ENCODE measurements around the gene THOC1. TPM values are rescaled to one million over a fixed set of nuclear protein-coding genes. Genes with fewer than 3 reads are reported as not detected.

Gene THOC1
- total RNA-seq, 1 experiment from 2014 or later = 40.6 TPM

GRCh38 chr18:215448-216010 lies 52.3 kb downstream of the THOC1 start:
- no peak for DNase-seq (ENCODE audit: low spot score)

- DNase-seq (ENCODE audit: low spot score) = no peak
Observed at GRCh38 chr18:213966-214365, 53.9 kb downstream of the THOC1 start.

GRCh38 chr18:213505-213904 lies 54.3 kb downstream of the THOC1 start:
- DNase-seq (ENCODE audit: low spot score) = no peak

- DNase-seq (ENCODE audit: low spot score) = no peak
Observed at GRCh38 chr18:212780-213179, 55.1 kb downstream of the THOC1 start.

GRCh38 chr18:211582-211981 lies 56.3 kb downstream of the THOC1 start:
- DNase-seq (ENCODE audit: low spot score) = no peak

- no peak for DNase-seq (ENCODE audit: low spot score)
Observed at GRCh38 chr18:210733-211132, 57.1 kb downstream of the THOC1 start.

- no peak for DNase-seq (ENCODE audit: low spot score)
Observed at GRCh38 chr18:210075-210474, 57.8 kb downstream of the THOC1 start.

GRCh38 chr18:199768-200167 lies 68.1 kb downstream of the THOC1 start:
- no peak for DNase-seq (ENCODE audit: low spot score)

- no peak for DNase-seq (ENCODE audit: low spot score)
Observed at GRCh38 chr18:199214-199613, 68.6 kb downstream of the THOC1 start.

GRCh38 chr18:195651-196050 lies 72.2 kb downstream of the THOC1 start:
- no peak for DNase-seq (ENCODE audit: low spot score)

GRCh38 chr18:192801-193200 lies 75.0 kb downstream of the THOC1 start:
- DNase-seq (ENCODE audit: low spot score) = no peak

- DNase-seq (ENCODE audit: low spot score) = no peak
Observed at GRCh38 chr18:191725-192124, 76.1 kb downstream of the THOC1 start.

- DNase-seq (ENCODE audit: low spot score) = no peak
Observed at GRCh38 chr18:189254-189653, 78.6 kb downstream of the THOC1 start.

- no peak for DNase-seq (ENCODE audit: low spot score)
Observed at GRCh38 chr18:183769-184168, 84.1 kb downstream of the THOC1 start.

GRCh38 chr18:181711-182110 lies 86.1 kb downstream of the THOC1 start:
- no peak for DNase-seq (ENCODE audit: low spot score)

GRCh38 chr18:179499-179898 lies 88.3 kb downstream of the THOC1 start:
- no peak for DNase-seq (ENCODE audit: low spot score)

- DNase-seq (ENCODE audit: low spot score) = no peak
Observed at GRCh38 chr18:172361-172760, 95.5 kb downstream of the THOC1 start.

Other genes with a start within 250 kb of the THOC1 start
- gene TUBB8B, start 218.4 kb downstream of the THOC1 start, total RNA-seq (2014; rRNA removed; shearing (Covaris generic)) = not detected in 2 replicates
- gene USP14, start 109.5 kb downstream of the THOC1 start, total RNA-seq (2014; rRNA removed; shearing (Covaris generic)) = 12.3 and 13.6 TPM in 2 replicates
- gene COLEC12, start 232.7 kb upstream of the THOC1 start, total RNA-seq (2014; rRNA removed; shearing (Covaris generic)) = not detected in 2 replicates

All from HT-29 (cell line).